Fibroblast of skin of left quadriceps (primary cell): ENCODE results near the gene NAA40.

ENCODE experiments used
- DNase-seq, 2 experiments: peaks; one replicate each; pipeline ENCODE4 v3.0.0-alpha.2; 2013; ENCODE audit warnings: low read depth in 2 of 2

Gene NAA40

DNA sequence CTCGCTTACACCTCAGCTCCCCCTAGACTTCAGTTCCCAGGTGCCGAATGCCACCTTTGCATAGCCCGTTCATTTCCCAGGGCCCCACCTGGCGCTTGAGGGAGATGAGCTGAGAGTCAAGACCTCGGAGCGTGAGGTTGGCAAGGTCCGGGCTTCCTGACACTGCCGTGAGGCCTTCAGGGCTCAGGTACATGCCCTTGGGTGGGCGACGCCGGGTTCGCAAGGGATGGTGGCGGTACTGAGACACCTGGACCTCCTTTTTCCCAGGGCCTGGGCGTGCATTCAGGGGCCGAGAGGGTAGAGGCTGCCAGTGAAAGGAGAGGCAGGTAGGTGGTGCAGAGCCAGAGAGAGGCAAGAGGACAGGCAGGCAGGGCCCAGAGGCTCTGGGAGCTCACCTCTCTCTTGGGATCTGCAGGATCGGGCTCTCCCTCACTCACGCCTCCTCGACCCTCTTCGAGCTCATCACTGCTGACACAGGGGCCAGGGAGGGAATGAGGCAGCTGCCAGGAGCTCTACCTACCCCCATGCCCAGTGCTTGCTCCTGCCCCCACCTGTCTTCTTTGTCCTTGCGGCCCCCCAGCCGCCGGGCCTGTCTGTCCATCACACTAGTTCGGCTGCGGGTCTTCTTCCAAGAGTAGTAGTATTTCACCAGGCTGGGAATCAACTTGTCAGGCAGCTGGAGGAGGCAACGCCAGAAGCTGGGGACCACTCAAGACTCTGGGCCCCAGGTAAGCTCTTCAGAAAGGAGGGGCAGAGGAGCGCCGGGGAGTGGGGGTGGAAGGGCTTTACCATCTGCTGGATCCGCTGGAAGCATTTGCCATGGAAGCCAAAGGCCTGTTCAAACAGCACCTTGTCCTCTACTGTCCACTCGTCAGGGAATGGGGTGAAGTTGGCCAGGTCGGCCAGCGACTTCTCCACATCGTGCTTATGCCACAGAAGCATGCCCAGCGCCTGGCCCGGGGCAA is 24.7 kb upstream of the NAA40 start:
- no peak for DNase-seq

DNA sequence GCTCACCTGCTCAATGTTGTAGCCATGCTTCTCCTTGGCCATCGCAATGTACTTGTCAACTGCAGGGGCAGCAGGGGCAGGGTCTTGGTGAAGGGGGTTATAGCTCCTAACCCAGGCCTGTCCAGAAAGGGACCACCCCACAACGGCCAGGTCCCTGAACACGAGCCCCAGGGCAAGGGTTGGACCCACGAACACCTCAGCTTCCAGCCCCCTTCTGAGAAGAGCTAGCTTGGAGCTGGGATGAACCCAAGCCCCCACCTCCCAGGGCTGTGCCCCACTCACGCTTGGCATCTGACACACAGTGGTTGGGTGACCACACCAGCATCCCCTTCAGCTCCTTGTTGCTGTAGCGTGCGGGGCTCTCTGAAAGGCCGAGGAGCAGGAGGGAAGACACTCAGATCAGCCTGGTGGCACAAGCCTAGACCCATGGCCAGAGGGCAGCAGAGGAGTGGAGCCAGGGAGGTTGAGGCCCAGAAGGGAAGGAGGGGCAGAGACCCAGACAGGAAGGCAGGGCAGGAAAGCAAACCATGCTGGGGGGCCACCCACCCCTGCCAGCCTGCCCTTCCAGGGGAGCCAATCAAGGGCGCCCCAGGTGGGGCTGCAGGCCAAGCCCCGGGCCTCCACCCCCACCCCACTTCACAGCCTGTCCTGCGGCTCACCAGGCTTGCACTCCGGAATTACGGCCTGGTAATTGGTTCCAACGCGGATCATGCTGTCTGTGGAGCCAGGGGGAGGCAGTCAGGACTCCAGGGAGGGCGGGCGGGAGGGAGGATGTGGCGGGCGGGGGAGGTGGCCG is 23.7 kb upstream of the NAA40 start:
- DNase-seq = no peak

DNA sequence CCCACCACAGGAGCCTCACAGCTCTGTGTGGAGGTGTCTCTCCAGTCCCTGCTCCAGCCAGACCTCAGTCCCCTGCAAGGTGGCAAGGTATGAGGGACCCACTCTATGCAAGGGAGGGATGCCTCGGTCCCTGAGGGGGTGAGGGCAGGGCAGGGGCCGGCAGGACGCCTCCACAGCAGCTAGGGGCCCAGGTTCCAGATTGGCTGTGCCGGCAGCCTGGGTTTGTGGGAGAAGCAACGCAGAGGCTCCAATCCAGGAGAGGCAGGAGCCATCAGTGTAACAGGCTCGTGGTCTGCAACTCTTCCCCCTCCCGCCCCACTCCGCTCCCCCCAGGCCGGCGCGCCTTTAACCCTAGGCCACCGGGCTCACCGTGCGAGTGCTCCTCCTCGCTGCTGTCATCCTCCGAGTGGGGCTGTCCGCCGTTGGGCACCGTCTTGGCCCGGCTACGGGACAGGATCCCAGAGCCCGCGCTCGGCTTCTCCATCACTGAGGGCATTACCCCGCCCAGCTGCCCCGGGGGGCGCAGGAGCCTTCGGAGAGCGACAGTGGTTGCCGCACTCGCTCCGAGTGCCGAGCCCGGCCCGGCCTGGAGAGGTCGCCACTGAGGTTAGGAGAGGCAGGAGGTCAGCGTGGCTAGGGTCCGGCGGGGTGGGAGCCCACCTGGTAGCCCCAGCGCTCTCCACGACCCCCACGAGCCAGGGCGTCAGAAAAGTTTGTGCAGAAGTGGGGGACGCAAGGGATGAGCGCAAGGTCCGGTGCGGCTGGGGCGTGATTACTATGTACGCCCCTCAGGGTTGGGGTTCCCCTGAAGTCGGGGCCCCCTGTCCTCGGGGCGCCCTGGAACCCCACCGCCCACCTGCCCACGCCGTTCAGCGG is 22.6 kb upstream of the NAA40 start:
- DNase-seq = no peak

DNA sequence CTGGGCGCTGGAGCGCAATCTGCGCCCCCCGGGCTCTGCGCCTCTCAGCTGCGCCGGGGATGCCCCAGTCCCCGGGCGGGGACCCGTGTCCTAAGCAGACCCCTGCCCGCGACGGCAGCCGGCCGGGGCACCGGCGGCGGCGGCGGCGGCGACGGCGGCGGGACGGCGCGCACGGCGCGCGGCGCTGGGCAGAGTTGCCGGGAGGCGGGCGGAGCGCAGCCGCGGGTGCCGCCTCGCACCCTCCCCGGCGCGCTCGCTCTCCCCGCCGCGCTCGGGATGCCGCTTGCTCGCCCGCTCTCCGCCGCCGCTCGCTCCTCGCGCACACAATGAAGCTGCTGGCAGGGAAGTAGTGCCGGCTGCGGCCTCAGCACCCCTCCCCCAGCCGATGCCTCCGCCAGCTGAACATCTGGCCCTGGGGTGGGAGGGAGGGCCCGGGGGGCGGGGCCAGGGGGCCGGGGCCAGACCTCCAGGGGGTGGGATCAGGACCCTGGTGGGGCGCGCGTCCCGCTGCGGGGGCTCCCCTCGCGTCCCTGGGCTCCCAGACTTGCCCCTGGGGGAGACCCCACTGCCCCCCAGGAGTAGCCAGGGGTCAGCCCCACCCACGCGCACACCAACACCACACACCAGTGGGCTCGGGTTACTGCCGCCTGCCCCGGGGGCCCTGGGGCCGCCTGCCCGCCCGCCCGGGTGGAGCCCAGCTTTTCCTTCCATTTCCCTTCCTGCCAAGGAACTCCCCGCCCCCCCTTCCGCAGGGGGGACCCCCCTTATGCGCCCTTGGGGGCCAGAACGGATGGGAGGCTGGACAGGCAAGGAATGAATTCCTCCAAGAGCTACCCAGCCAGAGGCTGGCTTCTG is 21.7 kb upstream of the NAA40 start, which contains the start of gene RCOR2:
Gene RCOR2 (minus strand): TSS at position 328 of the 855 bp plus-strand sequence. CDS start 708 bp downstream, outside the sequence.
- peak; percentile 73 to 76 for DNase-seq

DNA sequence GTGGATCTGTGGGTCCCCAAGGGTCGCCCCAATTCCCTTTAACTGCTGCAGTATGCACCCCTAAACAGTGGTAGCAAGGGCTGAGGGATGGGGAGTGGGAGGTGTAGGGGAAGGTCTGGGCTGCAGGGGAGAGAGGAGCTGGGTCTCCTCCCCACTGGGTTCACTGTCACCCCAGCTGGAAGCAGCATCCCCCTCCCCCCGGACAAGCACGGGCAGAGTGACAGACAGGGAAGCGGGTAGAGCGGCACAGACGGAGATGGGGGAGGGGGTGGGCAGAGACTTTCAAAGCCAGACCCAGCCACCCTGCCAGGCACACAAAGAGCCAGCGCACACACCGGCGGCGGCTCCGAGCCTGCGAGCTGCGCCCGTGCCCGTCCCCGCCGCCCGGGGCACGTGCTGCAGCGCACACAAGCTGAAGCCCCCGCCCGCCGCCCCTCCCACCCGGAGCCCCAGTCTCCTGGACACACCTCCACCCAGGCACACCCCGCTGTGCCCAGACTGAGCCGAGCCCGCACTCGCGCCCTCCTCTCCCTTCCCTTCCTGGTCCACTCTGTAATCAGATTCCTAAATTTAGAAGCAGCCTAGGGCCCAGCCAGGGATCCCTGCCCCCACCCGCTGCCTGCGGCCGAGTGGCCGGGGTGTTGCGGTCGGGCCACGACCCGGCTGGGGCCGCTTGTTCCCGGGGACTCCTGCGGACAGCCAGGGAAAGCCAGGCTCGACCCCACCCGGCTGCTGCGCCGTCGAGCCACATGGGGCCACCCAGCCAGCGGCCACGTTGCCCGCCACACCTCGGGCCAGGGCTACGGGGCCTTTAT is 20.9 kb upstream of the NAA40 start:
- DNase-seq = no peak

DNA sequence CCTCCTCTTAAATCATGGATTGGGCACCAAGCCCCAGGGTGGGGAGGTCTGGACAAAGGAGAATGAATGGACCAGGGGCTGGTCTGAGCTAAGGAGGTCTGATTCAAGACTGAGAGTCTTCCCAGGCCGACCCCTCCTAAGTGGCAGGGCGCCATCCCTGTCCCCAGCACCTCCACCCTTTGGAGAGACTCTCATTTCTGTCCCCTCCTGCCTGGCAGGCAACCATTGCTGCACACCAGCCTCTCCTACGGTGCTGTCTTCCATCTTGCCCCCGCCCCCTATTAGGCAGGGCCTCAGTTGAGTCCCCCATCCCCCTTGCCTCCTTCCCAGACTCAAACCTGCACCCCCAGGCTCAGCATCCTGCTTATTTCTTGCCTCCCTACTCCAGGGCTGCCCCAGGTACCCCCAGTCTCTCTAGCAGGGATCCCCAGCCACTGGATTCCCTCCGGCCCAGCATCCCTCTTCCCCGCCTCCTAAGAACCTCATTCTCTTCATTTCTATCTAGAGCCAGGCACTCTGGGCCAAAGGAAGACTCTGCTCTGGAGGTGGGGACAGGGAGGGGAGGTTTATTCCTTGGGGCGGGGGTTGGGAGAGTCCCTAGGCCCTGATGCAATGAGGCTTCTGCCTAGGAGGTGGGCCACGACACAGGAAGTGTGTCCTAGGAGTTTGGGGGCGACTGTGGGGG is 20.2 kb upstream of the NAA40 start:
- DNase-seq = no peak

DNA sequence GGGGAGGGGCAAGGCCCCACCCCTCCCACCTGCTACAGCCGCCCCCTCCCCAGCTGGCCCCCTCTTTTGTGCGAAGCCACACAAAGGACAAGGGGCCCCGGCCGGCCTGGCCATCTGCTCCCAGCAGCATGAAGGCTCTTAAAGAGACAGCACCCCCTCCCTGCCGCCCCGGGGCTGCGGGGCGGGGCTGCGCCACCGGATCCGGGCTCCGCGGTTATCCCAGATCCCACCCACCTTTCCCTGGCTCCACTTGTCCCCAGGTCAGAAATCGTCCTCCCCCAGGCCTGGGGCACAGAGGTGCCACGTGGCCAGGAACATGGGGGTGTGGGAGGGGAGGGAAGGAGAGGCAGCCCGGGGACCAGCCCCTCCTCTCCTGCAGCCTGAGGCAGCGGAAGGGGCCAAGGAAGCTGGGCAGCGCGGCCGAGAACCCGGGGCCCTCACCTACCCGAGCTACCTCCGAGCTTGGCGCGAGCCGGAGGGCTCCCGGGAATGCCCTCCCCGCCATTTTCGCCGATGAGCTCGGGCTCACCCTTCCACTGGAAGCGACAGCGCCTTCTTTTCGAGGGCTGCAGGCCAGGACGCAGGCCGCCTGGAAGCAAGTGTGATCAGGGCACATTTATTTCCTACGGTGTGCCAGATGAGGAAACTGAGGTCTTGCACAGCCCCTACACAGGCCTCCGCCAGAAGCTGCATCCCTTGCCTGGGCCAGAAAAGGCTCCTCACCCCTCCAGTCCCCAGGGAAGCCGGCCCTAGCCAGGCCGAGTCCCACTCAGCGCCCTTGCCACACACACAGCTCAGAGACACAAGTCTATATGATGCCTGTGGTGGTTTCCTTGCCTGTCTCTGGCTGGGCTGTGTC is 19.3 kb upstream of the NAA40 start:
- no peak for DNase-seq

DNA sequence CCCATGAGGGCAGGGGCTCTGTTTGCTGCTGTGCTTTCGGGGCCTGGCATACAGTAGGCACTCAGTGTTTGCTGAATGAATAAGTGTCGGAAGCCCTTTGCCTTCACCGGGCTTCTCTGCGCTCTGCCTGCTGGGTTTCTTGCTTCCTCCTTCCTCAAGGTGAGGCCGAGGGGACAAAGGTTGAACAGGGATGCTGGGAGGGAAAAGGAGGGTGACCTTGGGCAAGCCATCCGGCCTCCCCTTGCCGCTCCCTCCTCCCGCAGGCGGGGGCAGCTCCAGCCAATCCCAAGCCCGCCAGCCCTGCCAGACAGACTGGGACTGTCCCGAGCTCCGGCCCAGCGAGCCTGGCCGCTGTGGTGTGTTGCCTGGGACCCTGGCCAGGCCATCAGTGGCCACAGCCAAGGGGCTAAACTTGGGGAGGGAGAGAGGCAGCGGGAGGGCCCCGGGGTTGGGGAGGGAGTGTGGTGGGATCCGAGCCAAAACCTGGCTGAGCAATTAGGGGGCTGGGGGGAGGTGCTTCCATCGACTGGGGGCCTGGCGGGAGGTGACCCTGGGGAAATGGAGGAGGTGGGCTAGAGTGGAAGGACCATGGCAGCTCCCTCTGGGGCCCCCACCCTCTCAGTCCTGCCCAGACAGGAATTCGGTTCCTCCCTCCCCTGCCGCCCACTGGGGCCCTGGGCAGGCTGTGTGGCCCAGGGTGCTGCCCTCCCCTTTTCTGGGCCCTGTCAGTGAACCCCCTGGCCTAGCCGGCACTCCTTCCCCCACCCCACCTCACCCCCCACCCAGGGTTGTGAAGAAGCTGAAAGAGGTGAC is 18.5 kb upstream of the NAA40 start:
- DNase-seq = no peak

DNA sequence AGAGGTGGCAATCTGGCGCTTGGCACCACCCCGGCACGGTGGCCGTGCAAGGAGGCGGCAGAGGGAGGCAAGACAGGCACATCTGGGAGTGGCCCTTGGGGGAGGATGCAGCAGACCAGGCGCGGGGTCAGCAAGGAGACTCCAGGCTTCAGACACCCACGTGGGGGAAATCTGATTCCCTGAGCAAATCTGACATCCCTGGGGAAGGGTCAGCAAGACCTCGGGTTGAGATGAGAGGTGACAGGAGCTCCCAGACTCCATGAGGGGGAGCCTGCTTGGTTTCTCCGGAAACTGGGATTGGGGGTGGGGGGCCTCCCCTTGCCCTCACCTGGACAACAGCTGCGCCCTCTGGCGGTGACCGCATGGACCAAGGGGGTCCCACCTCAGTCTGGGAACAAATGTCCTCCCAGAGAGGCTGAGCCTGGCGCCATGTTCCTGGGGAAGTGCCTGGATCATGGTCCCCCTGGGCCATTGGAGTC is 17.8 kb upstream of the NAA40 start:
- DNase-seq = no peak

DNA sequence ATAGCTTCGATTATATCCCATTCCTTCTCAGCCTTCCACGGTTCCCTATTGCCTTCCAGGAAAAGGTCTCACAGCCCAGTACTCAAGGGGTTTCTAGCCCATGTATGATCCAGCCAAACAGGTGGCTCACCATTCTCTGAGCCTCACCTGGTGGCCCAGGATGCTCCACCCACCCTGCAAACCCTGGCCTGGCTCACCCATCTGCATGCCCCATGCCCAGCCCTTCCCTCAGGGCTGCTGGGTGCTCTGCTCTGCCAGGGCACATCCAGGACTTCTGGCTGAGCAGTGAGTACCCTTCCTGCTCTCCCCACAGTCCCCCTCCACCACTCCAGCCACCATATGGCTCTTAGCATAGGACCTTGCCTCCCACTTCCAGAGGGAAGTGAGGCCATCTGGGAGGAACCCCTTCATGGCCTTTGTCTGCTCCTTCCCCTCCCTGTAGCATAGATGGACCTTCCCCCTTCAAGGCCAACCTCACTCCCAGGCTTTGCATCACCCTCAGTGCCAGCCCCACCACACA is 16.1 kb upstream of the NAA40 start:
- no peak for DNase-seq

DNA sequence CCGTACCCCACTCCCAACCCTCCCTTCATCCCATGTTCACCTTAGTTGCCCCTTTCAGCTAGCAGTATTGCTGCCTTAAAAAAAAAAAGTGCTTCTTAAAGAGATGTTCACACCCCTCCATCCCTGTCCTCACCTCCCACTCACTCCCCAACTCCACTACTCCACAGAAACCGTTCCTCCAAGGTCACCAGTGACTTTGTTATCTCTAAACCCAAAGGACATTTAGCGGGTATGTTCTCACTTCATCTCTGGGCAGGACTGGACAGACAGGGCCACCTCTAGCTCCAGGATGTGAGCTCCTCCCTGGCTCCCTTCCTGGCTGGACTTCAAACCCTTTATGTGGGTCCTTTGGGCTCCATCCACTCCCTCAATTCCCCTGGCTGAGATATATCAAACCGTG is 15.5 kb upstream of the NAA40 start:
- no peak for DNase-seq

DNA sequence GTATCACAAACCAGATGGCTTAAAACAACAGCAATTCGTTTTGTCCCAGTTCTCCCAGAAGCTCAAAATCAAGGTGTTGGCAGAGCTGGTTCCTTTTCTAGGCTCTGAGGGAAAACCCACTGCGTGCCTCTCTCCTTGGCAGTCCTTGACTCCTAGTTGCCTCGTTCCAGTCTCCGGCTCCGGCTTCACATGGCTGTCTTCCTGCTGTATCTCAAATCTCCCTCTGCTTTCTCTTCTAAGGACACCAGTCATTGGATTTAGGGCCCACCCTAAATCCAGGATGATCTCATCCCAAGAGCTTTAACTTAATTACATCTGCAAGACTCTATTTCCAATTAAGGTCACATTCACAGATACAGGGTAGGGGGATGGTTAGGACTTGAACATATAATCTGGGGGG is 9.2 kb upstream of the NAA40 start:
- DNase-seq = no peak

DNA sequence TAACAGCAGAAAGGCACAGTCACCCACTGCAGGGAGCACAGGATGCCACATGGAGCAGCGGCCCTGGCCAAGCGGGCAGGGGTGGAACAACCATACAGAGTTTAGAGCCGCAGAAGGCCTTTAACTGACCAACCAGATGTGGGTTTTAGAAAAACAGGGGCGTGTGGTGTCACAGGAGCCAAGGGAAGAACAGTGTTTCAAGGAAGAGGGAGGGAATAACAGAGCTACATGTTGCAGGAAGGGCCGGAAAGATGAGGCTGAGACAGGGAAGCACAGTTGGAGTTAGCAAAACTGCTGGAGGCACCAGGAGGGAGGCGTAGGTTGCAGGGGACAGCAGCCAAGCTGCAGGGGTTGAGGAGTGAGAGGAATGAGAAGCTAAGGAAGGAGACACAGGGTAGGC is 7.8 kb upstream of the NAA40 start:
- no peak for DNase-seq

DNA sequence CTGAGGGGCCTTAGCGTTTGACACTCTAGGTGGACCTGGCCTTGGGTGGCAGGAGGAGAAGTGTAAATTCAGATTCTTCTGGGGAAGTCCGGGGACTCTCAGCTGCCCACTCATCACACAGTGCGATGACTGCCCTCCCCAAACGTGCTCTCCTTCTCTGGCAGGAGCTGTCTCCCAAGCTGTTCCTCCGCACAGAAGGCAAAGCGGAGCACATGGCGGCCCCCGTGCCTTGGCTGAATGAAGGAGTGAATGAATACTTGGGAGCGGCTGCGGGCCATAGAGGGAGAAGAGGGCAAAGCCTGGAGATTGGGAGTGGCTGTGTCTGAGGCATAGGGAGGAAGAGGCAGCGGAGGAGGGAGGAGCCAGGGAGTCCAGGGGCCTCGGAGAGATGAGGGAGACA is 6.9 kb upstream of the NAA40 start:
- DNase-seq = no peak

DNA sequence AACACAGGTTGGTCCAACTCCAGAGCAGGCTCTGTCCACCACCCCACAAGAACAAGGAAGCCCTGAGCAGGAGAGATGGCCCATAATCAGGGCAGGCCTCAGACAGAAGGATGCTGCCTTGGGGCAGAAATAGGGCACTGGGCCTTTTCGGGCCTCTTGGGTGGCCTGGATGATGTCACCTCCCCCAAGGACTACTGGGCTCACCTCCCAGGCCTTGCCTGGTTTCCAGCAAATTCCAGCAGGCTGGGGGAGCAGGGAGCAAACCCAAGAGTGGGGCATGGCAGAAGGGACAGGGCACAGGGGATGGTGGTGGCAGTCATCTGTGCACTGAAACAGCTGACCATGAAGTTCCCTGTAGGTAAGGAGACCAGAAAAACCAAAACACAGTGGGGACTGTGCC is 5.3 kb upstream of the NAA40 start:
- no peak for DNase-seq

DNA sequence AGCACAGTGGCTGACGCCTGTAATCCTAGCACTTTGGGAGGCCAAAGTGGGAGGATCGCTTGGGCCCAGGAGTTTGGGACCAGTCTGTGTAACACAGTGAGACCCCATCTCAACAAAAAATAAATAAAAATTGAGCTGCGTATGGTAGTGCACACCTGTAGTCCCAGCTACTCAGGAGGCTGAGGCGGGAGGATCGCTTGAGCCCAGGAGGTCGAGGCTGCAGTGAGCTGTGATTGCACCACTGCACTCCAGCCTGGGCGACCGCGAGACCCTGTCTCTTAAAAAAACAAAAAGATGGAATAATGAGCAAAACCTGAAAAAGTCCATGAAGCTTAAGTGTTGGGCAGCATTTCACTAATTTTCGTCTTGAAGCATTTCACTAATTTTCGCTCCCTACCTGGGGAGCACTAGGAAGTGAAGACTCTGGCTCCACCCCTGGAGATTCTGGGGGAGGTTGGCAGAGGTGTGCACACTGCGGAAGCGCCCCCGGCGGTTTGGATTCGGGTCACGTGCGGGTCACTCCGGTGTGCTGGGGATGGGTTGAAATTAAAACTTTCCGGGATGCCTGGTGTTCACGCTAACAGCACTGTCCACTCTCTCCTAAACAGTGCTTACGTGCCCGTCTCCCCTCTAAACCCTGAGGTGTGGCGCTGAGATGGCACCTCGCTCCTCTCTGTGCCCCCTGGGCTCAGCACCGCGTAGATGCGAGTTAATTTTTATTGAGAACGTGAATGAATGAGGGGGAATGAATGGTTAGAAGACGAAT is 906 bp upstream of the NAA40 start:
- DNase-seq = no peak
